22Rv1 (cell line): ENCODE results near the gene USP32.

Experiments used
- H3K27ac ChIP-seq: fragments of 450-650 bp; 2 replicates; pipeline ENCODE4 v1.5.1; 2017
- CTCF ChIP-seq: fragments of 450-650 bp; IDR thresholded peaks from 2 replicates; pipeline ENCODE4 v1.5.1; 2017; ENCODE audit warnings: mild to moderate bottlenecking
- ZFX ChIP-seq: fragments of 450-650 bp; IDR thresholded peaks from 2 replicates; pipeline ENCODE4 v1.6.1; 2017; ENCODE audit warnings: antibody characterized with exemption, borderline replicate concordance

USP32 gene

GRCh38 chr17:60297760-60298401 is 94.1 kb downstream of the USP32 start:
- no peak overlapping the region for H3K27ac ChIP-seq
- TF ChIP-seq CTCF: no peak
- TF ChIP-seq ZFX: no peak

- no peak overlapping the region for H3K27ac ChIP-seq
- TF ChIP-seq CTCF (no peak), ZFX (no peak)
Measured at GRCh38 chr17:60296177-60296576, 95.8 kb downstream of the USP32 start.

- no peak overlapping the region for H3K27ac ChIP-seq
- TF ChIP-seq CTCF (no peak), ZFX (no peak)
Measured at GRCh38 chr17:60293580-60294335, 98.2 kb downstream of the USP32 start.

GRCh38 chr17:60292697-60293096 is 99.2 kb downstream of the USP32 start:
- TF ChIP-seq ZFX (no peak), CTCF (no peak)

GRCh38 chr17:60284709-60285108 is 107.2 kb downstream of the USP32 start:
- no peak for TF ChIP-seq ZFX
- TF ChIP-seq CTCF: no peak
- H3K27ac ChIP-seq: no peak overlapping the region

More at GRCh38 chr17:60292697-60293096, 99.2 kb downstream of the USP32 start:
- no peak overlapping the region for H3K27ac ChIP-seq

- no peak for TF ChIP-seq ZFX
- no peak overlapping the region for H3K27ac ChIP-seq
Measured at GRCh38 chr17:60283816-60284215, 108.1 kb downstream of the USP32 start.

GRCh38 chr17:60280673-60281072 is 111.3 kb downstream of the USP32 start:
- no peak for TF ChIP-seq CTCF
- TF ChIP-seq ZFX: no peak
- no peak overlapping the region for H3K27ac ChIP-seq
